ENCODE data around the gene BRDT. TPM values are rescaled to one million over a fixed set of nuclear protein-coding genes. Genes with fewer than 3 reads are reported as not detected.

BRDT gene
- total RNA-seq, 1 donor from 2014 or later = not detected

DNA sequence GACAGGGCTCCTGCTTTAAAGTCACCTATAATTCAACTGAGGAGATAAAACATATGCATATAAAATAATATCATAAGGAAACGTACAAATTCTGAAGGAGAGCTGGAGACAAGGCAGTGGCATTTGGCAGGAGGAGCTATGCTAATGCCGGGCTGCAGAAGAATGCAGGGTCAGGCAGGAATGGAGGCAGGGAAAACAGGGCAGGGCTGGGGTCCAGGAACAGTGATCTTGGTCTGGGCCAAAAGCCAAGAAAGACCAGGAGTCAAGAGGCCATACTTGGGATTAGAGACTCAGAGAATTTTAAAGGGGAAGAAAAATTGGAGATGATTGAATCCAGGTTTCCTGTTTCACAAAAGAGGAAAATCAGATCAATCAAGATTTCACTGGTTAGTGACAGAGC is 20.0 kb upstream of the BRDT start:
- TF ChIP-seq, protein P1, sequence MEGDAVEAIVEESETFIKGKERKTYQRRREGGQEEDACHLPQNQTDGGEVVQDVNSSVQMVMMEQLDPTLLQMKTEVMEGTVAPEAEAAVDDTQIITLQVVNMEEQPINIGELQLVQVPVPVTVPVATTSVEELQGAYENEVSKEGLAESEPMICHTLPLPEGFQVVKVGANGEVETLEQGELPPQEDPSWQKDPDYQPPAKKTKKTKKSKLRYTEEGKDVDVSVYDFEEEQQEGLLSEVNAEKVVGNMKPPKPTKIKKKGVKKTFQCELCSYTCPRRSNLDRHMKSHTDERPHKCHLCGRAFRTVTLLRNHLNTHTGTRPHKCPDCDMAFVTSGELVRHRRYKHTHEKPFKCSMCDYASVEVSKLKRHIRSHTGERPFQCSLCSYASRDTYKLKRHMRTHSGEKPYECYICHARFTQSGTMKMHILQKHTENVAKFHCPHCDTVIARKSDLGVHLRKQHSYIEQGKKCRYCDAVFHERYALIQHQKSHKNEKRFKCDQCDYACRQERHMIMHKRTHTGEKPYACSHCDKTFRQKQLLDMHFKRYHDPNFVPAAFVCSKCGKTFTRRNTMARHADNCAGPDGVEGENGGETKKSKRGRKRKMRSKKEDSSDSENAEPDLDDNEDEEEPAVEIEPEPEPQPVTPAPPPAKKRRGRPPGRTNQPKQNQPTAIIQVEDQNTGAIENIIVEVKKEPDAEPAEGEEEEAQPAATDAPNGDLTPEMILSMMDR (conservative IDR thresholded peaks at IDR 0.05) = no peak
- Mint-ChIP-seq H3K27ac (ENCODE audit: unreplicated experiment) (peak overlapping the region; percentile 94), H3K9me3 (peaks cover 2% of the 10 kb centered on the region), H3K27me3 (ENCODE audit: low read depth) (no peaks in the 10 kb centered on the region), H3K4me3 (no peak overlapping the region), H3K4me1 (peaks cover 15% of the 10 kb centered on the region), H3K36me3 (ENCODE audit: low read depth) (no peaks in the 10 kb centered on the region)
- no peak for DNase-seq (ENCODE audit: low read depth, low spot score)

DNA sequence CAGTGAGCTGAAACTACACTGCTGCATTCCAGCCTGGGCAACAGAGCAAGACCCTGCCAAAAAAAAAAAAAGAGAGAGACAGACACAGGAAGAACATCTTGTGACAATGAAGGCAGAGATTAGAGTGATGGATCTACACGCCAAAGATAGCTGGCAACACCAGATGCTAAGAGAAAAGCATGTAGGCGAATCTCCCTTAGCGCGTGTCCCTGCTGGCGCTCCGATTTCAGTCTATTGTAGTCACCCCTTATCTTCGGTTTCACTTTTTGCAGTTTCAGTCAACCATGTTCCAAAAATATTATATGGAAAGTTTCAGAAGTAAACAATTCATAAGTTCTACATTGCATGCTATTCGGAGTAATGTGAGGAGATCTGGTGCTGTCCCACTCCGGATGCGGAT is 11.6 kb upstream of the BRDT start:
- Mint-ChIP-seq H3K4me3 (no peak overlapping the region), H3K27me3 (ENCODE audit: low read depth) (no peaks in the 10 kb centered on the region), H3K9me3 (no peaks in the 10 kb centered on the region), H3K4me1 (no peaks in the 10 kb centered on the region), H3K36me3 (ENCODE audit: low read depth) (no peaks in the 10 kb centered on the region), H3K27ac (ENCODE audit: unreplicated experiment) (no peak overlapping the region)
- TF ChIP-seq, protein P1 (conservative IDR thresholded peaks at IDR 0.05) = no peak
- DNase-seq (ENCODE audit: low read depth, low spot score) = no peak

DNA sequence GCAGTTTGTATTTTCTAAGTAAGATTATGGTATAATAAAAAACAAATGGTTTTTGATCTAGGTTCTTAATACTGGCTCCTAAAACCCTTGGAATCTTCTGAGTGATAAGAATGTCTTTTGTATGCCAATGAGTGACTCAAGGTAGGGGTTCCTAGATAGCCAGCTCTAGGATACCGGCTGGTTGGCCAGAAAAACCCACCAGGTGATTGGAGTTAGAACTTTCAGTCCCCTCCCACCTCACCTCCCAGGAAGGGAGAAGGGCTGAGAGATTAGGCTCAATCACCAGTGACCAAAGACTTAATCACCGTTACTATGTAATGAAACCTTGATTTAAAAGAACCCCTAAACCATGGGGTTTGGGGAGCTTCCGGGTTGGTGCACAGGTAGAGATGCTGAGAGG is 8.7 kb upstream of the BRDT start:
- Mint-ChIP-seq H3K9me3 (no peaks in the 10 kb centered on the region), H3K4me3 (no peak overlapping the region), H3K36me3 (ENCODE audit: low read depth) (no peaks in the 10 kb centered on the region), H3K4me1 (no peaks in the 10 kb centered on the region), H3K27me3 (ENCODE audit: low read depth) (no peaks in the 10 kb centered on the region), H3K27ac (ENCODE audit: unreplicated experiment) (no peak overlapping the region)
- TF ChIP-seq, protein P1 (conservative IDR thresholded peaks at IDR 0.05) = no peak
- DNase-seq (ENCODE audit: low read depth, low spot score) = no peak

DNA sequence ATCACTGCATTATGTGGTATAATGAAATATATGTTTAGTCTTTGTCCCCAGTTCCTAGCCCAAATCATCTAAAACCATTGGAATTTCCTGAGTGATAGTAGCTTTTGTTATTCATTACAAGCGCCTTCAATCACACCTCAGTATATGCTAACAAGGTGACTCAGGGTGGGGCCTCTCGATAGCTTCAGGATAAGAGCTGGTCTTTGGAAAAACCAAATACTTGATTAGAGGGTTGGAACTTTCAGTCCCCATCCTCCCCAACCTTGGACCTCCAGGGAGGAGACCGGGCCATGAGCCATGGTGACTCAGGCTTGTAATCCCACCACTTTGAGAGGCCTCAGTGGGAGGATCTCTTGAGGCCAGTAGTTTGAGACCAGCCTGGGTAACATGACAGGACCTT is 5.1 kb upstream of the BRDT start:
- Mint-ChIP-seq H3K9me3 (peaks cover 3% of the 10 kb centered on the region), H3K4me3 (no peak overlapping the region), H3K4me1 (peaks cover 5% of the 10 kb centered on the region), H3K27me3 (ENCODE audit: low read depth) (no peaks in the 10 kb centered on the region), H3K36me3 (ENCODE audit: low read depth) (no peaks in the 10 kb centered on the region), H3K27ac (ENCODE audit: unreplicated experiment) (no peak overlapping the region)
- DNase-seq (ENCODE audit: low read depth, low spot score) = no peak
- TF ChIP-seq, protein P1 (conservative IDR thresholded peaks at IDR 0.05) = no peak

DNA sequence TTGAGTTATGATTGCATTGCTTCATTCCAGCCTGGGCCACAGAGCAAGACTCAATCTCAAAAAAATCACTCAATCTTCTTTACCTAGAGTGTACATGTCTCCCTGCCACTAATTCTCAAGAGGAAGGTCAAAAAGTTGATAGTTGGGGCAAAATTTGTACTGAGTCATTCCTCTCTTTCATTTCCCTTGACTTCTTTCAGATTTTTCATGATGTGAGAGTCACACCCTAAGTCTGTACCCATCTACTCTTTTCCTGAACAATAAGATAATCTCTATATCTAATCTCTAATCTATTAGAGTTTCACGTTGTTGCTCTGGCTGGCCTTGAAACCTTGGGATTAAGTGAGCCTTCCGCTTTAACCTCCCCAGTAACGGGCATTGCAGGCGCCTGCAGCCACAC is 1.1 kb upstream of the BRDT start:
- Mint-ChIP-seq H3K4me3 (no peak overlapping the region), H3K4me1 (peaks cover 5% of the 10 kb centered on the region), H3K9me3 (peaks cover 8% of the 10 kb centered on the region), H3K27ac (ENCODE audit: unreplicated experiment) (no peak overlapping the region), H3K27me3 (ENCODE audit: low read depth) (no peaks in the 10 kb centered on the region), H3K36me3 (ENCODE audit: low read depth) (no peaks in the 10 kb centered on the region)
- TF ChIP-seq, protein P1 (conservative IDR thresholded peaks at IDR 0.05) = no peak
- DNase-seq (ENCODE audit: low read depth, low spot score) = no peak
